Type B pancreatic cell (in vitro differentiated cells): ENCODE measurements around the gene HAGHL. TPM values are rescaled to one million over a fixed set of nuclear protein-coding genes. Genes with fewer than 3 reads are reported as not detected.

Experiments used
- DNase-seq: peaks from one replicate; pipeline ENCODE4 v3.0.0; 2021; ENCODE audit warnings: mixed read lengths; ENCODE audit not compliant: unreplicated experiment; ENCODE audit errors: extremely low spot score
- H3K27ac Mint-ChIP-seq: 2 replicates; pipeline ENCODE4 v1.8.0; 2021; ENCODE audit warnings: mild to moderate bottlenecking, mixed read lengths
- H3K27me3 Mint-ChIP-seq: 2 replicates; pipeline ENCODE4 v1.8.0; 2021; ENCODE audit warnings: mixed read lengths
- H3K36me3 Mint-ChIP-seq: 2 replicates; pipeline ENCODE4 v1.8.0; 2021; ENCODE audit warnings: mixed read lengths
- H3K4me1 Mint-ChIP-seq: one replicate; pipeline ENCODE4 v1.8.0; 2021; ENCODE audit warnings: mixed read lengths; ENCODE audit not compliant: unreplicated experiment
- H3K4me3 Mint-ChIP-seq: 2 replicates; pipeline ENCODE4 v1.8.0; 2021; ENCODE audit warnings: mild to moderate bottlenecking, mixed read lengths
- H3K9me3 Mint-ChIP-seq: 2 replicates; pipeline ENCODE4 v1.8.0; 2021; ENCODE audit warnings: mixed read lengths
- total RNA-seq: library from RNA; stranded (reverse); gene quantifications from 2 replicates; pipeline ENCODE4 v1.2.1, GENCODE V29; 2021; ENCODE audit warnings: low replicate concordance
- TF ChIP-seq, protein P1 (sequence below): fragments of 200-600 bp; sonication (generic); conservative IDR thresholded peaks from 2 replicates; pipeline ENCODE4 v1.5.0; 2021; ENCODE audit warnings: antibody characterized with exemption, mild to moderate bottlenecking

HAGHL gene
- total RNA-seq, 1 donor from 2014 or later = 8.5 TPM

DNA sequence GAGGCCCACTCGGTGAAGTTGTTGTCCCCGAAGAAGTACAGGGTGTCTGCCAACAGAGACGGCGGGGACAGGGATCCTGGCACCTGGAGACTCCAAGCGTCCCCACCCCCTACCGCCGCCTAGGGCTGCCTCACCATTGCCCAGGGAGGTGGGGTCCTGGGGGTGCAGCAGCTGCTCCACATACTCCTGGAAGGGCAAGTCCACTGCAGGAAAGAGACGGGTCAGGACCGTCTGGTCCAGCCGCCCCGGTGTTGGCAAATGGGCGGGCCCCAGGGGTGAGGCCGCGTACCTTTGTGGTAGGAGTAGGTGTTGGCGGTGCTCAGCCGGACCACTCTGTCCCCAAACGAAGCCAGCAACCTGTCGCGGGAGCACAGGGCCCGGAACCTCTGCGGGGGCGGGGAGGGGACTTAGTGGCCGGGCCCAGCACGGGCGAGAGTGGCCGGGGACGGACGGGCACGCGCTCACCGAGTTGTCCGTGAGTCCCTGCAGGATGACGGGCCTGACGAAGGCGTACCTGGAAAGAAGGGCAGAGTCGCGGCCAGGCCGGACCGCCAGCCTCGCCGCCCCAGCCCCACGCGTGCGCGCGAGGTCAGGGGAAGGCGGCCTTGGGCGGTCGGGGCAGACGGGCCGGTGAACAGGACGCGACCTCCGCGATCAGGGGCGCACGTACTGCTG lies 43.4 kb upstream of the HAGHL start:
- no peaks in the 10 kb centered on the region for H3K9me3 Mint-ChIP-seq
- peaks cover 3% of the 10 kb centered on the region for H3K4me1 Mint-ChIP-seq
- H3K36me3 Mint-ChIP-seq = peaks cover 4% of the 10 kb centered on the region
- H3K4me3 Mint-ChIP-seq = peak overlapping the region; percentile 84
- no peaks in the 10 kb centered on the region for H3K27me3 Mint-ChIP-seq
- peak overlapping the region; percentile 31 for H3K27ac Mint-ChIP-seq
- TF ChIP-seq, protein P1, sequence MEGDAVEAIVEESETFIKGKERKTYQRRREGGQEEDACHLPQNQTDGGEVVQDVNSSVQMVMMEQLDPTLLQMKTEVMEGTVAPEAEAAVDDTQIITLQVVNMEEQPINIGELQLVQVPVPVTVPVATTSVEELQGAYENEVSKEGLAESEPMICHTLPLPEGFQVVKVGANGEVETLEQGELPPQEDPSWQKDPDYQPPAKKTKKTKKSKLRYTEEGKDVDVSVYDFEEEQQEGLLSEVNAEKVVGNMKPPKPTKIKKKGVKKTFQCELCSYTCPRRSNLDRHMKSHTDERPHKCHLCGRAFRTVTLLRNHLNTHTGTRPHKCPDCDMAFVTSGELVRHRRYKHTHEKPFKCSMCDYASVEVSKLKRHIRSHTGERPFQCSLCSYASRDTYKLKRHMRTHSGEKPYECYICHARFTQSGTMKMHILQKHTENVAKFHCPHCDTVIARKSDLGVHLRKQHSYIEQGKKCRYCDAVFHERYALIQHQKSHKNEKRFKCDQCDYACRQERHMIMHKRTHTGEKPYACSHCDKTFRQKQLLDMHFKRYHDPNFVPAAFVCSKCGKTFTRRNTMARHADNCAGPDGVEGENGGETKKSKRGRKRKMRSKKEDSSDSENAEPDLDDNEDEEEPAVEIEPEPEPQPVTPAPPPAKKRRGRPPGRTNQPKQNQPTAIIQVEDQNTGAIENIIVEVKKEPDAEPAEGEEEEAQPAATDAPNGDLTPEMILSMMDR = no peak
- DNase-seq = no peak

DNA sequence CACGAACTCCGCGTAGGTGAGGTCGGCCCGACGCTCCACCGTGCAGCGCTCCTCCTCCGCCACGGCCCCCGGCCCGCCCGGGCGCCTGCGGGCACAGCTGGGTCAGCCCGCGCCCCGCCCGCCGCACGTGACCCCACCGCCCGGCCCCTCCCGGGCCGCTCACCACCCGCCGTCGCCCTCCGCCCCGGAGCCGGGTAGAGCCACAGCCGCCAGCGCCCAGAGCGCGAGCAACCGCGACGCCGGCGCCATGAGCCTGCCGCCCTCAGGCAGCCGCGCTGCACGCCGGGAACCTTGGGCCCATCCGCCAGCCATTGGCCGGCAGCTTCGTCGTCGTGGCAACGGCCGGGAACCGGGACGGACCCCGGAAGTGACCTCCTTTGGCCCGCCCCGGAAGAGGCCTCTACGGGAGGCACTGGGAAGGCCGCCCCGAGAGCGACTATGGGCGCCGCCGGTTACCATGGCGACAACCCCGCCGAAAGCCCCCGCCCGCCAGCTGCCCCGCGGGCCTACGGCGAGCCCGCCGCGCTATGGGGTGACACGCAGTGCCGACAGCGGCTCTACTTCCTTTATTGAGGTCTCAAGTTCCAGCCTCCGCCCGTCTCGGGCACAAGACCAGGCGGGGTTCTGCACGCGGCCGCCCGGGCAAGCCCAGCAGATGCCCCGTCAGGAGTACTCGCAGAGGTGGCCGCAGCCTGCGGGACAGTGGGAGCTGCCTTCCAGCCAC lies 42.7 kb upstream of the HAGHL start, which contains the start of gene JMJD8:
Gene JMJD8, minus strand, starts transcription at position 264 of the 724 bp plus-strand sequence. Its CDS starts 15 bp downstream, at position 249.
- H3K4me3 Mint-ChIP-seq = peak within 1 kb of the TSS; percentile 84
- H3K27ac Mint-ChIP-seq = peak within 1 kb of the TSS; percentile 31

DNA sequence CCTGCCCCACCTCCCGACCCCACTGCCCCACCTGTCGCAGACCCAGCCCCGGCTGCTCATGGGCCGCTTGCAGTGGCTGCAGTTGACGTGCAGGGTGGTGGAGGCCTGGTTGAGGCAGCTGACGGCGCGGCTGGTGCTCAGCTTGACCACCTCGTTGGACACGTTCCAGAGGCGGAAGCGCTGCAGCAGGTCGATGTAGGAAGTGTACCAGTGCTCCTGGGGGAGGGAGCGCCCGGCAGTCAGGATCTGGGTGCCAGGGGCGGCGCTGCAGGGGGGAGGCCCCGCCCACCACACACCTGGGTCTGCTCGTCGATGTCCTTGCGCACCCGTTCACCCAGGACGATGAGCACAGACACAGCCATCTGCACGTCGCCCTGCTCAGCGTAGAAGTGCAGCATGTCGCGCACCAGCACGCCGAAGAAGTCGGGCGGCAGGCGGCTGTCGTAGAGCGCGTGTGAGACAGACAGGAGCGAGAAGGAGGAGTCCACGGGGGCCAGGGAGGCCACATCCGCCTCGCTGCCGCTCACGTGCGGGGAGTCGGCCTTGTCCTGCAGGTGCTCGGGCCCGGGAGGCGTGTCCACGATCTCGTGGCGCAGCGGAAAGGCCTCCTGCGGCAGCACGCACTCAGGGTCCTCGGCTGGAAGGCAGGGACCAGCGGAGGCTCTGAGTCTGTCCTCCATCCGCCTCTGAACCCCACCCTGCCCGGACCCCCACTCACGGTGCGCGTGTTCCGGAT lies 41.8 kb upstream of the HAGHL start:
- Mint-ChIP-seq H3K4me1 (peaks cover 7% of the 10 kb centered on the region), H3K27ac (no peak overlapping the region), H3K36me3 (peaks cover 4% of the 10 kb centered on the region), H3K27me3 (no peaks in the 10 kb centered on the region), H3K9me3 (no peaks in the 10 kb centered on the region), H3K4me3 (no peak overlapping the region)
- DNase-seq = no peak
- TF ChIP-seq, protein P1 = no peak

More for the DNA sequence above, 42.7 kb upstream of the HAGHL start, which contains the start of gene JMJD8:
- TF ChIP-seq, protein P1 = no peak
- peaks cover 4% of the 10 kb centered on the region for H3K36me3 Mint-ChIP-seq
- no peaks in the 10 kb centered on the region for H3K9me3 Mint-ChIP-seq
- H3K27me3 Mint-ChIP-seq = no peaks in the 10 kb centered on the region
- peaks cover 7% of the 10 kb centered on the region for H3K4me1 Mint-ChIP-seq
- peak; percentile 97 for DNase-seq

DNA sequence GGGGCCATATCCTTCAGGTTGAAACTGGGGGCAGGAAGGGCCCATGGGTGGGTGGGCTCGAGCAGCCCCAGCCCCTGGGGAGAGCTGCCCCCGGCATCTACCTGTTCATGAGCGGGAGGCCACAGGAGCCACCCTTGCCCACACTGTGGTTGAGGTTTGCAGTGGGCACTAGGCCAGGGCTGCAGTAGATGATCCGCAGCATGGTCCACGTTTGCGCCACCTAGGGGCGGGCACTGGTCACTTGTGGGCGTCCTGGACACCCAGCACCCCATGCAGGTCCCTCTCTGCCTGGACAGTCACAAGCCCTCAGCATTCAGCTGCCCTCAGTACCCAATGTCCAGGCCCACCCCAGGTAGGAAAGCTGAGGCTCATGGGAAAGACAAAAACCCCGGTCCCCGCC lies 40.9 kb upstream of the HAGHL start:
- H3K4me3 Mint-ChIP-seq = no peak overlapping the region
- H3K4me1 Mint-ChIP-seq = peaks cover 7% of the 10 kb centered on the region
- peak overlapping the region; percentile 26 for H3K27ac Mint-ChIP-seq
- H3K36me3 Mint-ChIP-seq = peaks cover 4% of the 10 kb centered on the region
- DNase-seq = no peak
- no peaks in the 10 kb centered on the region for H3K27me3 Mint-ChIP-seq
- H3K9me3 Mint-ChIP-seq = no peaks in the 10 kb centered on the region
- TF ChIP-seq, protein P1 = peak; percentile 64

DNA sequence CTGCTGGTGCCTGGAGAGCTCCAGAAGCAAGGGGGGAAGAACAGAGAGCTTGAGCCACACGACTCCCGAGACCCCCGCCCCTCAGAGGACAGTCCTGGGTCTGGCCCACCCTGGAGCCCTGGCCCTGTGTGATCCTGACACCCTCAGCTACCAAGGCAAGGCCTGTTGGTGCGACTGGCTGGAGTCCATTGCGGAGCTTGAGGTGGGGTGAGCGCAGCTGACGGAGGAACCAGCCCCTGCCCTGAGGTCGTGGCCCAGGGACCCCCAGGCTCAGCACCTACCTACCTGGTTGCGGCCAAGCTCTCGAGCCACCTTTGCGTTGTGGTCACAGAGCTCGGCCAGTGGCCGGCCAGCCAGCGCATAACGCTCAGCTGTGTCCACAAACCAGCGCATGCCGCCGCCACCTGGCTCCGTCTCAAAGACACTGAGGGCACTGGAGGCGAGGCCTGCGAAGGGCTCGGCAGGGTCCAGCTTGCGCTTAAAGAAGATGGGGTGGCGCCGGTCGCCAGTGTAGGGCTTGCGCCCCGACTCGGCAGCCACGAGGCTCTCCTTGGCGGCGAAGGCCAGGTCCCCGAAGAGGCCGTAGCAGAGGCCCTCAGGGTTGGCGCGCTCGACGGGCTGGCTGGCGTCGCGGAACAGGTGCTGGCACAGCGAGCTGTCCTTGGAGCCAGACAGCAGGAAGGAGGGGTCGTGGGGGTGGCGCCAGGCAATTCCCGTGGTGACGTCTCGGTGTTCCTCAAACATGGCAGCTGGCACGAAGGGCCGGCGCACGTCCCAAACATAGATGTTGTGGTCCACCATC lies 40.2 kb upstream of the HAGHL start:
- Mint-ChIP-seq H3K9me3 (no peaks in the 10 kb centered on the region), H3K4me1 (peaks cover 7% of the 10 kb centered on the region), H3K4me3 (no peak overlapping the region), H3K27me3 (no peaks in the 10 kb centered on the region), H3K27ac (no peak overlapping the region), H3K36me3 (peaks cover 4% of the 10 kb centered on the region)
- TF ChIP-seq, protein P1 = no peak
- no peak for DNase-seq
